ENCODE data around the gene NR2F1. TPM values are rescaled to one million over a fixed set of nuclear protein-coding genes. Genes with fewer than 3 reads are reported as not detected.

The NR2F1 gene
- total and polyA plus RNA-seq, 2 experiments from 2014 or later, result not detected

DNA sequence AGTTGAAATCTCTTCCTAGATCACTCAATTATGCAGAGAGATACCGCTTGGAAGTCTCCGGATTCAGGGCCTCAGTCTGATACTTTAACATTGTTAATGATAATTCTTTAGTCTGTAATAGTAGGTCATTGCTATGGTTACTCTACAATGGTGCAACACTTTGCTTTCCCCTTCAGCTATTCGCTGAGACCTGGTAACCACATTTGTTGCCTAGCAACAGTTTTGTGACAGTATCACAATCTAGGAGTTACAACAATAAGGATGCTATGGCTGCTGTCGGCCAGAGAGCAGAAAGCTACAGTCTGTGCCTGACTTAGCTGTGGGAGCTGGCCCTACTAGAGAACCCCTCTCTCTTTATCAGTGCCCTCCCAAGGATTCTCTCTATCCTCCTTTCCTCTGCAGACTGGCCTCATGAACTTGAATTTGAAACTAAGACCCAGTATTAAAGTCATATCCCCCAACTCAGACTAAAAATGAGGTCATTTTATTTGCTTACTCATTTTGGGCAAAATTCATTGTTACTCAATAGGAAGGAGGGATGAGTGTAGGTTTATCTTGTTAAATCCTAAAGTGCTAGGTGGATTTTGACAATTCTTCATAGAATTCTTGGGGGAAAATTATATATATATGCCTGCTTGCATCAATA, 39.3 kb downstream of the NR2F1 start:
- Histone ChIP-seq H3K4me3 (no peak overlapping the region), H3K27me3 (ENCODE audit: insufficient read depth) (peaks cover 72% of the 10 kb centered on the region)
- peaks cover 55% of the 10 kb centered on the region for H3K27me3 Mint-ChIP-seq (ENCODE audit: insufficient read depth, low read depth, poor library complexity)

GRCh38 chr5:93623153-93623552, 40.1 kb downstream of the NR2F1 start:
- no peak overlapping the region for H3K4me3 ChIP-seq
- Mint-ChIP-seq H3K27ac (no peak overlapping the region), H3K4me3 (no peak overlapping the region), H3K27me3 (ENCODE audit: insufficient read depth, low read depth, poor library complexity) (peaks cover 47% of the 10 kb centered on the region), H3K9me3 (no peaks in the 10 kb centered on the region), H3K4me1 (peaks cover 12% of the 10 kb centered on the region), H3K36me3 (ENCODE audit: low read depth) (no peaks in the 10 kb centered on the region; the same call in 2 of the 3 replicates)
- H3K36me3 ChIP-seq (ENCODE audit: insufficient read depth), result no peaks in the 10 kb centered on the region
- peaks cover 13% of the 10 kb centered on the region for H4K20me1 ChIP-seq (replicated peaks; ENCODE audit: insufficient read depth)
- peaks cover 64% of the 10 kb centered on the region for H3K27me3 ChIP-seq (ENCODE audit: insufficient read depth)
- no peaks in the 10 kb centered on the region for H3K9me2 ChIP-seq (ENCODE audit: insufficient read depth)
- ATAC-seq (no peak), DNase-seq (ENCODE audit: low spot score) (no peak)
- 0 out of 2 replicates have a peak, but pooled peaks cover 5% of the 10 kb centered on the region for H3F3A ChIP-seq (replicated peaks; ENCODE audit: low read depth)
- no peak overlapping the region for H3K27ac ChIP-seq (ENCODE audit: low read depth)
- no peak overlapping the region for H2AFZ ChIP-seq
- H3K79me2 ChIP-seq (replicated peaks; ENCODE audit: insufficient read depth), result no peaks in the 10 kb centered on the region
- no peak for TF ChIP-seq ETS1 (IDR thresholded peaks at IDR 0.05)
- no peak for TF ChIP-seq POLR2AphosphoS5 (IDR thresholded peaks at IDR 0.05; ENCODE audit: low read depth)
- TF ChIP-seq, protein P1, sequence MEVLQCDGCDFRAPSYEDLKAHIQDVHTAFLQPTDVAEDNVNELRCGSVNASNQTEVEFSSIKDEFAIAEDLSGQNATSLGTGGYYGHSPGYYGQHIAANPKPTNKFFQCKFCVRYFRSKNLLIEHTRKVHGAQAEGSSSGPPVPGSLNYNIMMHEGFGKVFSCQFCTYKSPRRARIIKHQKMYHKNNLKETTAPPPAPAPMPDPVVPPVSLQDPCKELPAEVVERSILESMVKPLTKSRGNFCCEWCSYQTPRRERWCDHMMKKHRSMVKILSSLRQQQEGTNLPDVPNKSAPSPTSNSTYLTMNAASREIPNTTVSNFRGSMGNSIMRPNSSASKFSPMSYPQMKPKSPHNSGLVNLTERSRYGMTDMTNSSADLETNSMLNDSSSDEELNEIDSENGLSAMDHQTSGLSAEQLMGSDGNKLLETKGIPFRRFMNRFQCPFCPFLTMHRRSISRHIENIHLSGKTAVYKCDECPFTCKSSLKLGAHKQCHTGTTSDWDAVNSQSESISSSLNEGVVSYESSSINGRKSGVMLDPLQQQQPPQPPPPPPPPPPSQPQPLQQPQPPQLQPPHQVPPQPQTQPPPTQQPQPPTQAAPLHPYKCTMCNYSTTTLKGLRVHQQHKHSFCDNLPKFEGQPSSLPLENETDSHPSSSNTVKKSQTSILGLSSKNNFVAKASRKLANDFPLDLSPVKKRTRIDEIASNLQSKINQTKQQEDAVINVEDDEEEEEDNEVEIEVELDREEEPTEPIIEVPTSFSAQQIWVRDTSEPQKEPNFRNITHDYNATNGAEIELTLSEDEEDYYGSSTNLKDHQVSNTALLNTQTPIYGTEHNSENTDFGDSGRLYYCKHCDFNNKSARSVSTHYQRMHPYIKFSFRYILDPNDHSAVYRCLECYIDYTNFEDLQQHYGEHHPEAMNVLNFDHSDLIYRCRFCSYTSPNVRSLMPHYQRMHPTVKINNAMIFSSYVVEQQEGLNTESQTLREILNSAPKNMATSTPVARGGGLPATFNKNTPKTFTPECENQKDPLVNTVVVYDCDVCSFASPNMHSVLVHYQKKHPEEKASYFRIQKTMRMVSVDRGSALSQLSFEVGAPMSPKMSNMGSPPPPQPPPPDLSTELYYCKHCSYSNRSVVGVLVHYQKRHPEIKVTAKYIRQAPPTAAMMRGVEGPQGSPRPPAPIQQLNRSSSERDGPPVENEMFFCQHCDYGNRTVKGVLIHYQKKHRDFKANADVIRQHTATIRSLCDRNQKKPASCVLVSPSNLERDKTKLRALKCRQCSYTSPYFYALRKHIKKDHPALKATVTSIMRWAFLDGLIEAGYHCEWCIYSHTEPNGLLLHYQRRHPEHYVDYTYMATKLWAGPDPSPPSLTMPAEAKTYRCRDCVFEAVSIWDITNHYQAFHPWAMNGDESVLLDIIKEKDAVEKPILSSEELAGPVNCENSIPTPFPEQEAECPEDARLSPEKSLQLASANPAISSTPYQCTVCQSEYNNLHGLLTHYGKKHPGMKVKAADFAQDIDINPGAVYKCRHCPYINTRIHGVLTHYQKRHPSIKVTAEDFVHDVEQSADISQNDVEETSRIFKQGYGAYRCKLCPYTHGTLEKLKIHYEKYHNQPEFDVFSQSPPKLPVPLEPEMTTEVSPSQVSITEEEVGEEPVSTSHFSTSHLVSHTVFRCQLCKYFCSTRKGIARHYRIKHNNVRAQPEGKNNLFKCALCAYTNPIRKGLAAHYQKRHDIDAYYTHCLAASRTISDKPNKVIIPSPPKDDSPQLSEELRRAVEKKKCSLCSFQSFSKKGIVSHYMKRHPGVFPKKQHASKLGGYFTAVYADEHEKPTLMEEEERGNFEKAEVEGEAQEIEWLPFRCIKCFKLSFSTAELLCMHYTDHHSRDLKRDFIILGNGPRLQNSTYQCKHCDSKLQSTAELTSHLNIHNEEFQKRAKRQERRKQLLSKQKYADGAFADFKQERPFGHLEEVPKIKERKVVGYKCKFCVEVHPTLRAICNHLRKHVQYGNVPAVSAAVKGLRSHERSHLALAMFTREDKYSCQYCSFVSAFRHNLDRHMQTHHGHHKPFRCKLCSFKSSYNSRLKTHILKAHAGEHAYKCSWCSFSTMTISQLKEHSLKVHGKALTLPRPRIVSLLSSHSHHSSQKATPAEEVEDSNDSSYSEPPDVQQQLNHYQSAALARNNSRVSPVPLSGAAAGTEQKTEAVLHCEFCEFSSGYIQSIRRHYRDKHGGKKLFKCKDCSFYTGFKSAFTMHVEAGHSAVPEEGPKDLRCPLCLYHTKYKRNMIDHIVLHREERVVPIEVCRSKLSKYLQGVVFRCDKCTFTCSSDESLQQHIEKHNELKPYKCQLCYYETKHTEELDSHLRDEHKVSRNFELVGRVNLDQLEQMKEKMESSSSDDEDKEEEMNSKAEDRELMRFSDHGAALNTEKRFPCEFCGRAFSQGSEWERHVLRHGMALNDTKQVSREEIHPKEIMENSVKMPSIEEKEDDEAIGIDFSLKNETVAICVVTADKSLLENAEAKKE (CRISPR knock-in tag; IDR thresholded peaks at IDR 0.05), result no peak
- no peak for TF ChIP-seq CREB1 (CRISPR knock-in tag; IDR thresholded peaks at IDR 0.05; ENCODE audit: low read depth)
- TF ChIP-seq ZNF114 (CRISPR knock-in tag; IDR thresholded peaks at IDR 0.05), result no peak
- H3K4me1 ChIP-seq (ENCODE audit: insufficient read depth), result peaks cover 26% of the 10 kb centered on the region
- H3K4me2 ChIP-seq, result no peak overlapping the region

More for the DNA sequence above, 39.3 kb downstream of the NR2F1 start:
- H3K4me2 ChIP-seq, result no peak overlapping the region
- Mint-ChIP-seq H3K9me3 (no peaks in the 10 kb centered on the region), H3K4me3 (peak overlapping the region; percentile 9; the same call in 1 of the 3 replicates), H3K36me3 (ENCODE audit: low read depth) (no peaks in the 10 kb centered on the region; the same call in 2 of the 3 replicates), H3K27ac (no peak overlapping the region), H3K4me1 (peaks cover 14% of the 10 kb centered on the region)
- TF ChIP-seq, protein P2, sequence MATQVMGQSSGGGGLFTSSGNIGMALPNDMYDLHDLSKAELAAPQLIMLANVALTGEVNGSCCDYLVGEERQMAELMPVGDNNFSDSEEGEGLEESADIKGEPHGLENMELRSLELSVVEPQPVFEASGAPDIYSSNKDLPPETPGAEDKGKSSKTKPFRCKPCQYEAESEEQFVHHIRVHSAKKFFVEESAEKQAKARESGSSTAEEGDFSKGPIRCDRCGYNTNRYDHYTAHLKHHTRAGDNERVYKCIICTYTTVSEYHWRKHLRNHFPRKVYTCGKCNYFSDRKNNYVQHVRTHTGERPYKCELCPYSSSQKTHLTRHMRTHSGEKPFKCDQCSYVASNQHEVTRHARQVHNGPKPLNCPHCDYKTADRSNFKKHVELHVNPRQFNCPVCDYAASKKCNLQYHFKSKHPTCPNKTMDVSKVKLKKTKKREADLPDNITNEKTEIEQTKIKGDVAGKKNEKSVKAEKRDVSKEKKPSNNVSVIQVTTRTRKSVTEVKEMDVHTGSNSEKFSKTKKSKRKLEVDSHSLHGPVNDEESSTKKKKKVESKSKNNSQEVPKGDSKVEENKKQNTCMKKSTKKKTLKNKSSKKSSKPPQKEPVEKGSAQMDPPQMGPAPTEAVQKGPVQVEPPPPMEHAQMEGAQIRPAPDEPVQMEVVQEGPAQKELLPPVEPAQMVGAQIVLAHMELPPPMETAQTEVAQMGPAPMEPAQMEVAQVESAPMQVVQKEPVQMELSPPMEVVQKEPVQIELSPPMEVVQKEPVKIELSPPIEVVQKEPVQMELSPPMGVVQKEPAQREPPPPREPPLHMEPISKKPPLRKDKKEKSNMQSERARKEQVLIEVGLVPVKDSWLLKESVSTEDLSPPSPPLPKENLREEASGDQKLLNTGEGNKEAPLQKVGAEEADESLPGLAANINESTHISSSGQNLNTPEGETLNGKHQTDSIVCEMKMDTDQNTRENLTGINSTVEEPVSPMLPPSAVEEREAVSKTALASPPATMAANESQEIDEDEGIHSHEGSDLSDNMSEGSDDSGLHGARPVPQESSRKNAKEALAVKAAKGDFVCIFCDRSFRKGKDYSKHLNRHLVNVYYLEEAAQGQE (IDR thresholded peaks at IDR 0.05; ENCODE audit: unreplicated experiment), result no peak
- no peaks in the 10 kb centered on the region for H3K36me3 ChIP-seq (ENCODE audit: insufficient read depth)
- no peaks in the 10 kb centered on the region for H3K79me2 ChIP-seq (replicated peaks; ENCODE audit: insufficient read depth)
- DNase-seq (ENCODE audit: low spot score) (peak; percentile 80), ATAC-seq (peak; percentile 9; the same call in 1 of the 3 replicates)
- H2AFZ ChIP-seq, result no peak overlapping the region
- H4K20me1 ChIP-seq (replicated peaks; ENCODE audit: insufficient read depth), result peaks cover 14% of the 10 kb centered on the region
- peaks cover 31% of the 10 kb centered on the region for H3K4me1 ChIP-seq (ENCODE audit: insufficient read depth)
- H3F3A ChIP-seq (replicated peaks; ENCODE audit: low read depth), result 0 out of 2 replicates have a peak, but pooled peaks cover 5% of the 10 kb centered on the region
- H3K27ac ChIP-seq (ENCODE audit: low read depth), result no peak overlapping the region
- no peaks in the 10 kb centered on the region for H3K9me2 ChIP-seq (ENCODE audit: insufficient read depth)
